Stimulated activated CD8-positive, alpha-beta memory T cell treated with anti-CD3 and anti-CD28 coated beads, Interleukin-4, amount 100 ng/mL, for 1 hour (primary cell): ENCODE data around the gene GPC6.
"Not testable (repeated sequence)": the region's sequence is repeated elsewhere in the genome, so short reads cannot be mapped to it uniquely, and the experiment has no call there.

Source experiments
- DNase-seq, 2 donors: peaks; one replicate each; pipeline ENCODE4 v3.0.0-alpha.2; 2020; ENCODE audit warnings: low read depth in 2 of 2, low spot score in 1 of 2

Gene GPC6

DNA sequence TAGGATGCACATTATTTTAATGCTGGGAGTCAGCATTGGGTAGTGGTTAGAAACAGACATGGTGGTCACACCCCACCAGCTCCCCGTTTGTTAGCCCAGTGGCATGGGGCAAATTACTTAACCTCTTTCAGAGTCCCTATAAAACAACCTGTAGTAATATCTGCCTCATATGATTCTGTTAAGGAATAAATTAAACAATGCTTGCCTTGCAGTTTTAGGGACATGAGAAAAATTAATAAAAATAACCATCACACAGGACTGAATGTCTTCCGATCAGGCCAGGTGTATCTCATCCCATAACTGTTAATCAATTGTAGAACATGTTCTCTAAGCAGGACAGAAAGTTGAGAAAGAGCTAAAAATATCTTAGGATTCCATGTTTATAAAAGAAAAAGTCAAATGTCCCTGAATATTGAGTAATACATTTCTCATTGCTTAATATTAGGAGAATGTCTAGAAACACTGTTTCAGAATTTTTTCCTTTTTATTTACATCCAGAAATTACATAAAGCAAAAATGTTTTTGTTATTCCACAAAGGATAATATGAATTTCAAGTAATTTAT, 196.5 kb downstream of the GPC6 start:
- DNase-seq = no peak

DNA sequence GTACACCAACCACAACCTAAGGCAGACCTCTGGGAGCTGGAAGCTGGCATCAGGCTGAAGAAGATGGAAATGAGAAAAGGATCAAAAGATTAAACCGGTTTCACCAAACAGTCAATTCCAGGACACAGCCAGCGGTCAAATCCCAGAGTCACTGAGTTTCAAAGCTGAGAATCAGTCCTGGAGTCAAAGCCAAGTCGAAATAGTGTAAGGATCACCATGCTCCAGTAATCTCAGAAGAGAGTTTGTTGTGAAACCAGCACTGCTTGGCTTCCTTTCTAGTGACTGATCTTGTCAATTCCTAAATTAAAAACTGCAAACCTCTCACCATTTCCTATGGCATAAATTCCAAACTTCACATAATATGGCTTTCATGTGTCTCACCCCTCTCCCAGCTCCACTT, 198.8 kb downstream of the GPC6 start:
- no peak for DNase-seq

DNA sequence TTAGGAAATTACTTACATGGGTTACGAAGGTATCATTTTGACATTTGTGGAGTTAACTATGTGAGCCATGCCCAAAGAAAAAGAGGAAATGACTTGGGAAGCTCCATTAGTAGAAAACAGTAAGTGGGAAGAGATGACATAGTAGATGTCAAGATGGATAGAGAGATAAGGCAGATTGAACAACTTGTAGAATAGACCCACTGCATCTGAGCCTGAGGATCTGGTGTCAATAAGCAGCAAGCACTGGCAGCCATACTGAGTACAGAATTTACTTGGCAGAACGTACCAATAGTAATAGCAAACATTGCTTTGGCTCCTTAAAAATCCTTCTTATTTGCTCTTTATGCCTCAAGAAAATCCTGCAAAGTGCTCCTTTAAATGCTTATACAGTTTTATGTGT, 203.8 kb downstream of the GPC6 start:
- DNase-seq = no peak

DNA sequence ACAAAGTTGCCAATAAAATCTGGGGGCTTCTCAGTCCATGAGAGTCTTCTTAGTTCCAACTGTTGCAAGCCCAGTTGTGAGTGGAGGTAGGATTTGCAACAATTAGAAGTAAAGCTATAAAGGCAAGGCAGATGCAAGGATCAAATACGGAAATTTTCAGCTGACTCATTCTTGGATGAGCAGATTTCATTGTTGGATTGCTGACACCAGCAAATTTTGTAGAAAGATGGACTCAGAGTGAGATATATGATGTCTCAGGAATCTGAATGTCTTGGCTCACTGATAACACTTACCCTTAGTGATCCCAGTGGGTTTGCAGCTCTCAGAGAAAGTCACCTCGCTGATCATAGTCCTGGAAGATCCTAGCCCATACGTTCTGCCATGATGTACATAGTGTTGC, 209.0 kb downstream of the GPC6 start:
- no peak for DNase-seq

DNA sequence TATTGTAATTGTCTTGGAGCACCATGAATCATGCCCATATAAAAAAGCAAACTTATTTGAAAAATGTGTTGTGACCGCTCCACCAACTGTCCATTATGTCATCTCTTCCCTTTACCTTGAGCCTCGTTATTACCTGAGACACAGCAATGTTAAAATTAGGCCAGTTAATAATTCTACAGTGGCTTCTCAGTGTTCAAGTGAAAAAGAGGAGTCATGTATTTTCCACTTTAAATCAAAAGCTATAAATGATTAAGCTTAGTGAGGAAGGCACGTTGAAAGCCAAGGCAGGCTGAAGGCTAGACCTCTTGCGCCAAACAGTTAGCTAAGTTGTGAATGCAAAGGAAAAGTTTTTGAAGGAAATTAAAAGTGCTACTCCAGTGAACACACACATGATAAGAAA, 210.5 kb downstream of the GPC6 start:
- no peak for DNase-seq

DNA sequence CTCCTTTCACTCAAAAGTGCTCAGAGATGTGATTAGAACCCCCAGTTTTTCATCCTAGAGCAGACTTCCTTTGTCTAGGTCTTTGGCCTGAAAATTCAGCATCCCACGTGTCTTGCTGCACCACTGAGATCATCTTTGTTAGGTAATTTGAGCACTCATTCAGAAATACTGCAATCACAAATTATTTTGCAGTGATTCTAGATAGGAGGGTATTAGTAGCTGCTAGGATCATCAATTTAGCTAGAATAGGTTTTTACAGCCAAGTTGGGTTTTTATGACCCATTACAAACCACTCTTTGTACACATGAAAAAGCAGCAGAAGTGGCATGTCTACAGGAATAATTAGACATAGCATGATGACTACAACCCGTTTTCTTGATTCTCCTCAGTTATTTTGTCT, 219.6 kb downstream of the GPC6 start:
- no peak for DNase-seq

DNA sequence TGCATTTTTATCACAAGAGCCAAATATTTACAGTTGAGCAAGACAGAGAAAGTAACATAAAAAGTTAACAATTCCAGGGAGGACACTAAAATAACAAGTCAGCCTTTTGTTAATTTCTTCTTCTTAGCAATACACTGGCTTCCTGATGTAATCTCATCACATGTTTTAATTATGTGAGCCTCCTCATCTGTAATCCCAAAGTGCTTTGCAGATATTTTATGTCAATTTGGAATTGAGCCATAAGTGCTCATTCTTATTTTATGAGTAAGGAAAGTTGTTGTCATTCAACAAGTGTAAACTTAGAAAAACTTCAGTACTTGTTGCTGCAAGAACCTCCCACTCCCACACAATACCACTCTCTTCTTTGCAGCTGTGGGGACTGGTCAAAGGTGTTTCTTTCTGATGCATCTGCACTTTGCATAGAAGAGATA, 223.6 kb downstream of the GPC6 start:
- no peak for DNase-seq

DNA sequence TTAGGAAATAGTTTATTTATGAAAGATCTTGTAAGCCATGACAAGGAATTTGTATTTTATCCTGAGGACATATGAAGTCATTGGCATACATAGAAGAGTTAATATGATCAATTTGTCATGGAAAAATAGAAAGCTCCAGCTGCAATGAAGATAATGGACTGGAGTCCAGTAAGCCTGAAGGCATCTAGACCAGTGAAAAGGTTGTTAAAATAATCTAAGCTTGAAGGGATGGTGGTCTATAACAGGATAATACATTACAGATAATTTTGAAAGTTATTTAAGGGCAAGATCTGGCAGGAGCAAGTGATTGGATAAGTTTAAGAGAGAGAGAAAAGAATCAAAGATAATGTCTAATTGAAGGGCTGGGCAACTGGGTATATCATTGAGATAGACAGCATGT, 224.2 kb downstream of the GPC6 start:
- no peak for DNase-seq

DNA sequence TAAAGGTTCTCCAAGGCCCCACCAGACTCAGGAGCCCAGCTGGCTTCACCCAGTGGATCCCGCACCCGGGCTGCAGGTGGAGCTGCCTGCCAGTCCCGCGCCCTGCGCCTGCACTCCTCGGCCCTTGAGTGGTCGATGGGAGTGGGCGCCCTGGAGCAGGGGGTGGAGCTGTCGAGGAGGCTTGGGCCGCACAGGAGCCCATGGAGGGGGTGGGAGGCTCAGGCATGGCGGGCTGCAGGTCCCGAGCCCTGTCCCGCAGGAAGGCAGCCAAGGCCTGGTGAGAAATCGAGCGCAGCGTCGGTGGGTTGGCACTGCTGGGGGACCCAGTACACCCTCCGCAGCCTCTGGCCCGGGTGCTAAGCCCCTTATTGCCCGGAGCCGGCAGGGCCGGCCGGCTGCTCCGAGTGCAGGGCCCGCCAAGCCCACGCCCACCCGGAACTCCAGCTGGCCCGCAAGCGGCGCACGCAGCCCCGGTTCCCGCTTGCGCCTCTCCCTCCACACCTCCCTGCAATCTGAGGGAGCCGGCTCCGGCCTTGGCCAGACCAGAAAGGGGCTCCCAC, 228.1 kb downstream of the GPC6 start:
- not testable (repeated sequence) for DNase-seq

DNA sequence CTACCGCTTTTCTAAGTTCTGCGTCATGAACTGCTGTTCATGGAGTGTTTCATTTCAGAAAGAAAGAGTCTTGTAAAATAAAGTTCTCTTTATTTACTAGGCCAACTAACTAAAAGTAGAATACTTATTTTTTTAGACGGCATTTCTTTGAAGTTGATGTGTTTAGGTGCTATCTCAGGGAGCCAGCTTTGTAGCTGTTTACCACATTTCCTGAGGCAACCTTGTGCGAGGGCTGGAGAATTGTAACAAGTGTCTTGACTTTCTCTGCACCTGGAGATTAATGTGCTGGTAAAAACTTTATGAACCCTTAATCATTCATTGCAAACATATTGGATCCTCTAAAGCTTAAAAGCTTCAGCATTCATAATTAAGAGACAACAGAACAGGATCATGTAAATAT, 229.3 kb downstream of the GPC6 start:
- DNase-seq = no peak

DNA sequence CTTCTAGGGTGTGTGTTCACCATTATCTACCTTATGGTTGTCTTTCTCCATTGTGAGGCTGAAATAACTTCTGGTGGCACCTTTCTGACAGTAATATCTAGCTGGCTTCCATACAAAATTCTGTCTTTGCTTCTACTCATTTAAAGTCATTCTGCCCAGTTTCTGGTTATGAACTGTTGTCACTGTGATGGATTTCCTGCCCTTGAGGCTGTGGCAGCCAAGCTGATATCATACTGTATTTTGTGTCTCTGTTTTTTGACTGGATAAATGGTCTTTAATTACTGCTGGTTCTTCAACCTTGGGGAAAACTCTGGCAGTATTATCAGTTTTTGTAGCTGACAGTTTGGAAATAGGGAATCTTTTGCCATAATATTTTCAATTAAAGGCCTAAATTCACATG, 233.4 kb downstream of the GPC6 start:
- DNase-seq = no peak

DNA sequence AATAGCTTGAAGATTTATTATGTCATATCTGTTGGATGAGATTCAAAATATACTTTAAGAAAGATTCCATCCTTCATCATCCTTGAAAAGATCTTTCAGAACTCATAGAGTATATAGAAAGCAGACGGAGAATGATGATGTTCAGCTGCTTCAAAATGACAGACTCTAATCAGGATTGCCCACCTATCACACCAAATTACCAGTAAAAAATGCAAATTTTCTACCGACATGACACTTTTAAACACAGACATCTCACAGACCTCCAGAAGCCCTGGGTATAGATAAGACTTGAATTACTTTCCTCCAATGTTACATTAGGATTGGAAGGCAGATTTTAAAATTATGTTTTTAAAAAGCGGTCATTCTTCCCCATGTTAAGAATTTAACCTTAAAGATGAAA, 235.5 kb downstream of the GPC6 start:
- no peak for DNase-seq

DNA sequence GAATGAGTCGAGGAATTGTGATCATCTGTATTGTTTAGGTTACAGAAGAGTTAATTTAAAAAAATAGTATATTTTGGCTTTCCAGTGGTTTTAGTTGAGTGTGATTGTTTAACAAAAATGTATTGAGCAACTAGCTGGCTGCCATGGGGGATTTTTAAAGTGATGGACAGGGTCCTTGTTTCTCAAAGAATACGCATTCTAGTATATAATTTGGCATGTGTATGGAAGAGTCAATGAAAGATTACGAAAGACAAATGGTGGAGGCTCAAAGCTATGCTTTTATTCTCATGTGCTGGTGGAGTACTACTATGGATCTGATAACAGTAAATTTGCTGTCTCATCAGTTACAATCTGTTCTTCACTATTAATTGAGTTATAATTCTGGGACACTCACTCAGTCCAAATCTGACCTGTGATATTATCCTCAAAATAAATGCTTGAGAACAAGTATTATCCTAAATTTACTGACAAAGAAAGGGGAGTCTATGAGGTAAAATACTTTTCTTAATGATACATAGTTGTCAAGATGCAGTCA, 240.0 kb downstream of the GPC6 start:
- DNase-seq = no peak

DNA sequence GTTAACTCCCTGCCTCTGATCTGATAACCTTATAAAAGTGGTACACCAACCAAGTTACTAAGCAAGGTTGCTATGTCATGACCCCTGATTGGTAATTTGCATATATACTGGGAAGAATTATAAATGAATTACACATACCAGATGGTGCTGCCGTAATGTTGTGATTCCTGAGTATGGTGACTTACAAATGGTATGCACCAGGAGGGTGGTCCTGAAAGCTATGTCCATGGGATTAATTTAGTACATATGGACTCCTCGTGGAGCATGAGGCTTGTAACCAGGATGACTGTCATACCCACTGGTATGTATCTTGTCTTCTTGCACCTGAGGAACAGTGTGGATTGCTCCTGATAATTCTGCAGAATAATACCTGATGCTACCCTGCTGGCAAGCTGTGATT, 240.6 kb downstream of the GPC6 start:
- DNase-seq = no peak

DNA sequence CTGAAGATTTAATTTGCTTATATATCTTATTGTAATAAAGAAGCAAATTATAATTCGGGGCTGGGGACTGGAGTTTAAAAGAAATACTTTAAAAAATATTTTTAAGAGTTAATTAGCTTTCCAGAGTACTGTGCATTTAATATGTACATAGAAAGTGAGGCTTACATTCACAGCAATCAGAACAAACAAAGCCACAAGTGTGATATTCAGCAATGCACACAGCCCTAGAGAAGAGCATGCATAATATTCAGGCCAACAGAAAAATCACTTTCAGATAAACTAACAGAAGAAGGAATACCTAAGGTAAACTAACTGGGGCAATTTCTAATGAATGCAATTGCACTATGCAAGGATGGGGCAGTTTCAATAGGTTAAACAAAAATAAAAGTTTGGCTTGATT, 241.8 kb downstream of the GPC6 start:
- no peak for DNase-seq

DNA sequence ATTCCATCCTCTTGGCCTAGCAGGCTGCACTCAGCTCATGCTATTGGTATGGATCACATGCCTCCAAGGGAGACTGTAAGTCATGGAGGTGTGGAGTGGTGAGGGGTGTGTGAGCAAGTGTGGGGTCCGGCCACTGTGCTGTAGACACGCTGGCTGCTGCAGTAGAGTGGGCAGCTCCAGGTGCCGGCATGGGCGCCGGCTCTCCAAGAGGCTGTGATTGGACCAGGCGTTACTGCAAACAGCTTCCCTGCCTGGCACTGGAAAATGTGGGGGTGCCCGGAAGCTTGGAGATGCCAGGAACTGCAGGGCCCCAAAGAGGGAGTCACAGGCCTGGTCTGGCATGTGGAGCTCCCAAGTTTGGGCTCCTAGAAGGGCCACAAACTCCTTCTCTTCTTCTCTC, 245.7 kb downstream of the GPC6 start:
- no peak for DNase-seq

DNA sequence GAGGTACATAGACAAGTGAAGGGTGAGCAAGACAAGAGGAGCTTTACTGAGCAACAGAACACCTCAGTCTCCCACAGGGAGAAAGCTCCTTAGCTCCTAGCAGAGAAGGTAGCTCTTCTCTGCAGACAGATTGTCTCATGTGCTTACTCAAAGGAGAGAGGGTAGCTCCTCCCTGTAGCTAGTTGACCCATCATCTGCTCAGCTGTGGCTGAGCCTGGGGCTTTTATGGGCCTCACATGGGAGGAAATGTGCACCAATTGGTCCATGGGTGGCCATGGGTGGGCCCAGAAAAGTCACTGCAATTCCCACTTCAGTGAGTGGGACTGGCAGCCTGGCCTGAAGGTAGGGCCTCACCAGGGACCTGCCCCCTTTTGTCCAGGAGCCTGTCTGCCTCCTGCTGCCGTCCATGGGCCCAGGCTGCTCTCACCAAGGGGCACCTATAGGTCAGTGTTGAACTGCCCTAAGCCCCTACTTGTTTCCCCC, 246.2 kb downstream of the GPC6 start:
- DNase-seq = no peak

DNA sequence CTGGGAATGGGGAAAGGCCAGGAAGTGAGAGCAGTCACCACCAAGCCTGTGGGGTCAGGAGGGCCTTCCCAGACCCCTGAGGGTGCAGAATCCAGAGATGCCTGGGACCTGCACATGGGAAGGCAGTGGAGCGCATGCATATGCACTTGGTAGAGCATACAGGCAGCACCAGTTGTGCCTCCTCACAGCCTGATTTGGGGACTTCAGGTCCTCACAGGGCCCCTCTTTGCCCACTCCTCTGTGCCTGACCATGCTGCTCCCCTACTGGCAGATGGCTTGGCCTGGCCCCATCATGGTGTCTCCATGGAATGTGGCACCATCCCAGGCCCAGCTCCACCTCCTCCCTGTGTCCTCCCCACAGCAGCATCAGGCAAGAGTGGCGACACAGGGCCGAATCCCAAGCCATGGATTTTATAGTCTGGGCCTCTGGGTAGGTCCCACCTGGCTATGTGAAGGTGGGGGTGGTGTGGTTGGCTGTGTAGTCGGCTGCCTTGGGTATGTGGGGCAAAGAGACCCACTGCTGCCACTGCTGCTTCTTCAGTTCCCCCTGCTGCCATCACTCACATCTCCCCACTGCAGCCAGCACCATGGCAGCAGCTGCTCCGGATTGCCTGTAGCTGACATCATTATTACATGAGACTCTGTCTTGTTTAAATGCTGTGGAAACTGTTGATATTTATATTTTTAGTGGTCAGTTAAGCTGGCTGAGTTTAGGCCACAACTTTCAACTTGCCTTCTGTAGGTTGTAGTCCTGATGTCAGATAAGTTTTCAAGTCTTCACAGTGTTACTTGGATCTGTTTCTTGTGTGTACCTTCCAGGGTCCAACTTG, 247.0 kb downstream of the GPC6 start:
- no peak for DNase-seq

DNA sequence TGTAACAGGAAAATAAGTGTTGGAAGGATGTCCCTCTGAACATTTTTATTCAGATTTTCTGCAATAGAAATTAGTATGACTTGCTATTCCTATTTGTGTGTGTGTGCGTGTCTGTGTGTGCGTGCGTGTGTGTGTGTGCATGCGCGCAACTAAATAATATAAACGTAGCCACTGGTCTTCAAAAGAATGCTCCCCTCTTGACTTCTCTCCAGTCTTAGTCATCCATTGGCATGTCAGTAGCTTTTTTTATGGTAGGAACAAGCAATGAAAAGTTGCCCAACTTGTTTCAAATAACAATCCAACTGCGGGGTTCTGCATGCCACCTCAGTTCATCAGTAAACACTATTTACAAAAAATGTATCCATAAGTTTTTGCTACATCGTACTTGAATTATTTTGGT, 249.6 kb downstream of the GPC6 start:
- DNase-seq = no peak

DNA sequence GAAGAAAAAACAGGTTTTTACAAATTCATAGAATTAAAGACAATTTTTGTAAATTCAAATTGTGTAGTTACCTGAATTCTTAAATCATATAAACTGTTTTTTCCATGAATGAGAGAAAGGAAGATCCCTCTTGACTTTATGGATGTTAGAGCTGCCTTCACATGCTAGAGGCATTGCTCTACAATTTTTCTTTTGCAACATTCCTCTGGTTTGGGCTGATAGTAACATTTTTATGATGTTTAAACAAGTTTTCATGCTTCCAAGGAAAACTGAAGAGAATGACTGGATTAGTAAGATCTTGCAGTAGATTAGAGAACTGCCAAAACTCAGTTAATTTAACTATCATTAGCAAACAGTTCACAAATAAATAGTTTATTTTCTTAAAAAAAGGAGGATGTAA, 250.6 kb downstream of the GPC6 start:
- DNase-seq = no peak

DNA sequence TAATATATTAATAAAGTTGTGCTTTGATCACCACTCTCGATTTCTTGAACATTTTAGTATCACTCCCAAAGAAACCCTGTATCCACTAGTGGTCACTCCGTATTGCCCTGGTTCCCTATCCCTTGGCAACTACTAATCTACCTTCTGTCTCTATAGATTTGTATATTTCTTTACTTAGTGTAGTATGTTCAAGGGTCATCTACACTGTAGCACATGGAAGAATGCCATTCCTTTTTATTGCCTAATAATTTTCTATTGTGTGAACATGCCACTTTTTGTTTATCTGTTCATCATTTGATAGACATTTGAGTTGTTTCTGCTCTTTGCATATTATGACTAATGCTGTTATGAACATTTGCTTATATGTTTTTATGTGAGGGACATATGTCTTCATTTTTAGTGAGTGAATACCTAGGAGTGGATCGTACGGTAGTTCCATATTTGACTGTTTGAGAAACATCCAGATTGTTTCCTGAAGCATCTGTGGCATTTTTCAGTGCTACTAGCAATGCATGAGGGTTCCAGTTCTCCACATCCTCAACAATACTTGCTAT, 254.0 kb downstream of the GPC6 start:
- DNase-seq = no peak

DNA sequence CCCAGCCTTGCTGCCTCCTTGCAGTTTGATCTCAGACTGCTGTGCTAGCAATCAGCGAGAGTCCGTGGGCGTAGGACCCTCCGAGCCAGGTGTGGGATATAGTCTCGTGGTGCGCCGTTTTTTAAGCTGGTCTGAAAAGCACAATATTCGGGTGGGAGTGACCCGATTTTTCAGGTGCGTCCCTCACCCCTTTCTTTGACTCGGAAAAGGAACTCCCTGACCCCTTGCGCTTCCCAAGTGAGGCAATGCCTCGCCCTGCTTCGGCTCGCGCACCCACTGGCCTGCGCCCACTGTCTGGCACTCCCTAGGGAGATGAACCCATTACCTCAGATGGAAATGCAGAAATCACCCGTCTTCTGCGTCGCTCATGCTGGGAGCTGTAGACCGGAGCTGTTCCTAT, 269.5 kb downstream of the GPC6 start:
- DNase-seq = not testable (repeated sequence)
